Heart left ventricle (tissue), 16 donors: ENCODE data around the gene TMC2. TPM values are rescaled to one million over a fixed set of nuclear protein-coding genes. Genes with fewer than 3 reads are reported as not detected.

Experiments used
- ATAC-seq, 4 donors: fragments of 200-7000 bp; cut with Tn5 transposase; one replicate each; pipeline ENCODE4 v1.9.1; 2020 to 2022; ENCODE audit warnings: moderate library complexity in 4 of 4, mild to moderate bottlenecking in 3 of 4, moderate number of reproducible peaks in 1 of 4
- DNase-seq, 5 donors: peaks; one replicate each; pipeline ENCODE4 v3.0.0-alpha.2; 2020
- H3K27ac ChIP-seq, 12 donors: fragments of 200-600 bp; sonication (generic) in 4 of 12; one replicate each; pipeline versions ENCODE4 v1.5.0 to v1.8.0; 2016 to 2022; ENCODE audit warnings: mild to moderate bottlenecking in 2 of 12
- H3K27me3 ChIP-seq, 9 donors: fragments of 200-600 bp; sonication (generic) in 2 of 9; one replicate each; pipeline versions ENCODE4 v1.5.1 to v1.8.0; 2016 to 2022; ENCODE audit warnings: mild to moderate bottlenecking in 3 of 9
- H3K36me3 ChIP-seq, 9 donors: fragments of 200-600 bp; sonication (generic) in 2 of 9; one replicate each; pipeline versions ENCODE4 v1.5.0 to v1.8.0; 2018 to 2022; ENCODE audit warnings: mild to moderate bottlenecking in 2 of 9
- H3K4me1 ChIP-seq, 12 donors: fragments of 200-600 bp; sonication (generic) in 4 of 12; one replicate each; pipeline versions ENCODE4 v1.5.0 to v1.8.0; 2016 to 2022; ENCODE audit warnings: mild to moderate bottlenecking in 3 of 12
- H3K4me3 ChIP-seq, 12 donors: fragments of 200-600 bp; sonication (generic) in 4 of 12; one replicate each; pipeline versions ENCODE4 v1.5.0 to v1.8.0; 2017 to 2022; ENCODE audit warnings: mild to moderate bottlenecking in 9 of 12, moderate library complexity in 4 of 12
- H3K9me3 ChIP-seq, 12 donors: fragments of 200-600 bp; sonication (generic) in 4 of 12; one replicate each; pipeline versions ENCODE4 v1.5.0 to v1.8.0; 2016 to 2022; ENCODE audit warnings: mild to moderate bottlenecking in 1 of 12
- POLR2A ChIP-seq, 2 donors: fragments of 450-650 bp; IDR thresholded peaks; one replicate each; pipeline ENCODE4 v1.6.1; 2017; ENCODE audit warnings: antibody characterized with exemption in 2 of 2, mild to moderate bottlenecking in 2 of 2, moderate library complexity in 2 of 2
- WGBS, 4 donors: extraction: QIAGEN DNeasy Blood & Tissue Kit in 2 of 4; methylation state at CpG; one replicate each; pipeline versions ENCODE4 v1.1.5 to v1.1.7; 2013 to 2018; 5-methylcytosine and 5-hydroxymethylcytosine counted together
- intact Hi-C, 10 donors: fragments of 100-400 bp; cut with DNase I; formaldehyde crosslinking; loops; one replicate each; pipeline versions ENCODE4 v1.11.1 to v1.14.2; 2022
- polyA plus RNA-seq, 2 donors: library from polyadenylated mRNA; stranded (reverse); fragments of 200-250 nt; gene quantifications; one replicate each; pipeline ENCODE4 v1.2.3, GENCODE V29; 2013
- total RNA-seq, 9 donors: library from RNA; depleted of rRNA in 2 of 9; stranded (reverse); fragments of >200 nt in 2 of 9; fragmentation: NEBNext Ultra II Directional in 3 of 9; extraction: Animal tissue kit (Norgen Biotek cat#: 25700) in 3 of 9; gene quantifications; one replicate each; pipeline versions ENCODE4 v1.1.0 to v1.2.4, GENCODE V29; 2016 to 2023
- TF ChIP-seq, protein P1 (sequence below), 12 donors: fragments of 200-600 bp; sonication (generic) in 4 of 12; IDR thresholded peaks; one replicate each; pipeline versions ENCODE4 v1.5.0 to v1.8.0; 2018 to 2022; ENCODE audit warnings: antibody characterized with exemption in 12 of 12, mild to moderate bottlenecking in 5 of 12
- donor health status: ischemic (EF 13 %, LVEDD 7.1; RV severe dilation, severe dysfunction).
- donor health status: healthy with polysubstance abuse.
- donor health status: DM: no; HTN: yes; CAD: no.
- donor health status: DM: no; HTN: no; CAD: no.
- donor health status: ischemic (EF 25% LVEDD 6.9; RV normal size, moderate dysfunction).
- donor health status: ischemic (EF 25% LVEDD 5.7; RV mildly dilated, moderate dysfunction).
- donor health status: healthy.
- donor health status: DM: yes; HTN: yes; CAD: no.
- donor health status: ischemic (EF 35%, LVEDD 5.7; RV mildly dilated, moderate dysfunction).
- donor health status: nonischemic (EF 11% LVEDD 7.7; RV severe dilation, severe dysfunction).
- donor health status: DM: yes; HTN: yes; CAD: no.
- donor health status: PGD.
- donor health status: ischemic (EF 29% LVEDD 5.4; RV normal size, mild dysfunction).
- donor health status: nonischemic (EF 23%, LVEDD 6.1; RV moderate dilation, normal function).

TMC2 gene
- total and polyA plus RNA-seq, 11 donors, result not detected

DNA sequence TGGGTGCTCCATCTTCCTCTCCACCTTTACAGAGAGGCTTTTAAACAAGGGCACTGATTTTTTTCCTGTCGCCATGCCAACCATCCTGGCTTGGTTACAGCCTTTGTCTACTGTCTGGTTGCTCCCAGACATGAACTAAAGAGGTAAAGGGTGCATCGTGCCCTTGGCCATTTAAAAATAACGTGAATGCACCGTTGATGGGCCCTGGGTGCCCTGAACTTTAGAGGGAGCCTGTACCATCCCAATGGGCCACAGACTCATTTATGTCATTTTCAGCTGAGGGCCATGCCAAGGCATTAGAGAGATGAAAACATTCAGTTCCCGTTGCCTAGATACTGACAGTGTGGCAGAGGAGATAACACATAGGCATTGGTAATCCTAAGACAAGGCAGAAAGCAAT lies 23.3 kb downstream of the TMC2 start:
- intact Hi-C loops, result no loop called here
- H3K36me3 ChIP-seq, result no peaks in the 10 kb centered on the region
- no peak for ATAC-seq
- no peak overlapping the region for H3K4me3 ChIP-seq
- H3K27ac ChIP-seq, result no peak overlapping the region
- 63 to 77% (median 75%) methylated on average over 5 of the region's 5 CpGs for WGBS, 4 donors
- no peaks in the 10 kb centered on the region for H3K9me3 ChIP-seq
- DNase-seq, result no peak
- peaks cover 24 to 84% (median 50%) of the 10 kb centered on the region in 9 donors for H3K27me3 ChIP-seq
- peaks cover 0 to 11% (median 5%) of the 10 kb centered on the region in 12 donors for H3K4me1 ChIP-seq
- TF ChIP-seq, protein P1, sequence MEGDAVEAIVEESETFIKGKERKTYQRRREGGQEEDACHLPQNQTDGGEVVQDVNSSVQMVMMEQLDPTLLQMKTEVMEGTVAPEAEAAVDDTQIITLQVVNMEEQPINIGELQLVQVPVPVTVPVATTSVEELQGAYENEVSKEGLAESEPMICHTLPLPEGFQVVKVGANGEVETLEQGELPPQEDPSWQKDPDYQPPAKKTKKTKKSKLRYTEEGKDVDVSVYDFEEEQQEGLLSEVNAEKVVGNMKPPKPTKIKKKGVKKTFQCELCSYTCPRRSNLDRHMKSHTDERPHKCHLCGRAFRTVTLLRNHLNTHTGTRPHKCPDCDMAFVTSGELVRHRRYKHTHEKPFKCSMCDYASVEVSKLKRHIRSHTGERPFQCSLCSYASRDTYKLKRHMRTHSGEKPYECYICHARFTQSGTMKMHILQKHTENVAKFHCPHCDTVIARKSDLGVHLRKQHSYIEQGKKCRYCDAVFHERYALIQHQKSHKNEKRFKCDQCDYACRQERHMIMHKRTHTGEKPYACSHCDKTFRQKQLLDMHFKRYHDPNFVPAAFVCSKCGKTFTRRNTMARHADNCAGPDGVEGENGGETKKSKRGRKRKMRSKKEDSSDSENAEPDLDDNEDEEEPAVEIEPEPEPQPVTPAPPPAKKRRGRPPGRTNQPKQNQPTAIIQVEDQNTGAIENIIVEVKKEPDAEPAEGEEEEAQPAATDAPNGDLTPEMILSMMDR (IDR thresholded peaks at IDR 0.05), result no peak
- TF ChIP-seq POLR2A (IDR thresholded peaks at IDR 0.05), result no peak

DNA sequence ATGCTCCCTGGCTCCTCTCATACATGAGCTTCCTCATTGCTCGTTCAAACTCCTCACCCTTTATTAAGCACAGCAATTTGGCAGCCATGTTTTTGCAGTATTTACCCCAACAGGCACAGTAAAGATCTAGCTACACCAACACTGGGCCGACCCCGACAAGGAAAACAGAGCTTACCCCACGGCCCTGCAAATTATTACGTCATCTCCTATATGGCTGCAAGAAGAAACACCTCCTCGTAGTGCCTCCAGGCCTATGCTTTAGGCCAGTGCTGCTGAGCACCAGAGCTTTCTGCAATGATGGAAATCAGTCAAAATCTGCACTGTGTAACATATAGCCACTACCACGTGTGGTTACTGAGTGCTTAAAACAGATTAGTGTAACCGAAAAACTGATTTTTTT lies 26.7 kb downstream of the TMC2 start:
- H3K4me3 ChIP-seq, result no peak overlapping the region
- no peaks in the 10 kb centered on the region for H3K9me3 ChIP-seq
- H3K27me3 ChIP-seq, result peaks cover 20 to 82% (median 37%) of the 10 kb centered on the region in 9 donors
- H3K4me1 ChIP-seq, result peaks cover 0 to 11% (median 5%) of the 10 kb centered on the region in 12 donors
- 68 to 74% (median 72%) methylated on average over 8 of the region's 8 CpGs for WGBS, 4 donors
- TF ChIP-seq POLR2A (IDR thresholded peaks at IDR 0.05), result no peak
- TF ChIP-seq, protein P1 (IDR thresholded peaks at IDR 0.05), result no peak
- intact Hi-C loops, result no loop called here
- DNase-seq (no peak), ATAC-seq (no peak)
- no peaks in the 10 kb centered on the region for H3K36me3 ChIP-seq
- H3K27ac ChIP-seq, result no peak overlapping the region

DNA sequence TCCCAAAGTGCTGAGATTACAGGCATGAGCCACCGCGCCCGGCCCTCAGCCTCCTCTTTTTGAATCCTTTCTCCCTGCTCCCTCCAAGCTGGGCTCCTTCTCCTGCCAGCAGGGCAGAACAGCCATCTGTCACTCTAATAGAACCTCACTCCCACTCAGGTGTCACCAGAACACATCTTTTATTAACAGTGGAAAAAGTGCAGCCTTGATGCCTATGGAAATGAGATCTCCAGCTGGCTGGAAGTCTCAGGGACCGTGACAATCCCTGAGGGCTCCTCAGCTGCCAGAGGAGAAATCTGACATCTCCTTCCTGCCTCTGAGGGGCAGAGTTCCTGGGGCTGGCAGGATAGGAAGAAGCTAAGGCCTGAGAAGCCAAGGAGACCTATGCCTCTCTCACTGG lies 28.0 kb downstream of the TMC2 start:
- intact Hi-C loops, result no loop called here
- peaks cover 0 to under 1% (median 0%) of the 10 kb centered on the region in 12 donors for H3K4me1 ChIP-seq
- peaks cover 9 to 75% (median 24%) of the 10 kb centered on the region in 9 donors for H3K27me3 ChIP-seq
- ATAC-seq (no peak), DNase-seq (no peak)
- WGBS, 4 donors, result 64 to 68% (median 66%) methylated on average over 4 of the region's 4 CpGs
- H3K27ac ChIP-seq, result no peak overlapping the region
- H3K9me3 ChIP-seq, result no peaks in the 10 kb centered on the region
- TF ChIP-seq, protein P1 (IDR thresholded peaks at IDR 0.05), result no peak
- no peak for TF ChIP-seq POLR2A (IDR thresholded peaks at IDR 0.05)
- no peak overlapping the region for H3K4me3 ChIP-seq
- H3K36me3 ChIP-seq, result no peaks in the 10 kb centered on the region

DNA sequence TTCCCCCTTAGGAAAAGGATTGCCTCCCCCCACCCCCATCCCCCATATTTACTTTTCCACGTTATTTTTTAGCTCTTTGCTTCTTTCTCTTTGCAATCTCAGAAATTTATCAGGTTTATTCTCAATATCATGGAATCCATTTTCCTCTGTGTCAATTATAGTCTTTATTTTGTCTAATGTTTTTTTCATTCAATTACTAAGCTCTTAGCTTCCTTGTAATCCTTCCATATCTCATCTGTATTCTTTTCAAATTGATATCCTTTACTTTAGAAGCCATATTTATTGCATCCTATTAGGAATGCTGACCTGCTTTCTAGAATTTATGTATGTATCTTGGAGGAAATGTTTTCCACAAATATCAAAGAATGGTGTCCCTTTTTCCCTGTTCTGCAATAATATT lies 39.3 kb downstream of the TMC2 start:
- ATAC-seq, result no peak

More for the DNA sequence above, 39.3 kb downstream of the TMC2 start:
- no peak for DNase-seq
- TF ChIP-seq, protein P1 (IDR thresholded peaks at IDR 0.05), result no peak
- TF ChIP-seq POLR2A (IDR thresholded peaks at IDR 0.05), result no peak
- H3K27ac ChIP-seq, result no peak overlapping the region
- H3K4me1 ChIP-seq, result no peaks in the 10 kb centered on the region
- 21 to 29% (median 28%) methylated on average over 1 of the region's 1 CpG for WGBS, 4 donors
- no peaks in the 10 kb centered on the region for H3K36me3 ChIP-seq
- no peaks in the 10 kb centered on the region for H3K9me3 ChIP-seq
- H3K27me3 ChIP-seq, result peaks cover 0 to 49% (median 4%) of the 10 kb centered on the region in 9 donors
- no peak overlapping the region for H3K4me3 ChIP-seq
- intact Hi-C loops, result no loop called here
